Measurements from ENCODE around the gene SLC8A3. TPM values are rescaled to one million over a fixed set of nuclear protein-coding genes. Genes with fewer than 3 reads are reported as not detected.

SLC8A3 gene
- total and polyA plus RNA-seq, 9 donors: 3.6 to 5.5 (median 4.3) TPM

- no peak overlapping the region for H3K4me3 ChIP-seq (ENCODE audit: low read length)
- H3K9me3 ChIP-seq (replicated peaks; ENCODE audit: control insufficient read depth, low read depth, low read length): no peaks in the 10 kb centered on the region
- 20% methylated on average over 1 of the region's 5 CpGs for WGBS (ENCODE audit: insufficient coverage)
Measured at GRCh38 chr14:70005281-70005805, 183.4 kb downstream of the SLC8A3 start.

GRCh38 chr14:70004791-70005190 is 184.0 kb downstream of the SLC8A3 start:
- no peak overlapping the region for H3K4me3 ChIP-seq (ENCODE audit: low read length)
- H3K36me3 ChIP-seq (ENCODE audit: control insufficient read depth, insufficient read depth, low read length): no peaks in the 10 kb centered on the region
- 100% methylated on average over 1 of the region's 2 CpGs for WGBS (ENCODE audit: insufficient coverage)
- H3K27ac ChIP-seq (ENCODE audit: low read length): no peak overlapping the region
- no peaks in the 10 kb centered on the region for H3K27me3 ChIP-seq (ENCODE audit: control insufficient read depth, insufficient read depth, low read length)
- no peaks in the 10 kb centered on the region for H3K9me3 ChIP-seq (replicated peaks; ENCODE audit: control insufficient read depth, low read depth, low read length)
- no peaks in the 10 kb centered on the region for H3K4me1 ChIP-seq (ENCODE audit: control insufficient read depth, insufficient read depth, low read length)
- DNase-seq: no peak

More at GRCh38 chr14:70005281-70005805, 183.4 kb downstream of the SLC8A3 start:
- Histone ChIP-seq H3K4me1 (ENCODE audit: control insufficient read depth, insufficient read depth, low read length) (no peaks in the 10 kb centered on the region), H3K27ac (ENCODE audit: low read length) (no peak overlapping the region), H3K27me3 (ENCODE audit: control insufficient read depth, insufficient read depth, low read length) (no peaks in the 10 kb centered on the region), H3K36me3 (ENCODE audit: control insufficient read depth, insufficient read depth, low read length) (no peaks in the 10 kb centered on the region)
- DNase-seq: no peak

- no peaks in the 10 kb centered on the region for H3K36me3 ChIP-seq (ENCODE audit: control insufficient read depth, insufficient read depth, low read length)
- no peaks in the 10 kb centered on the region for H3K9me3 ChIP-seq (replicated peaks; ENCODE audit: control insufficient read depth, low read depth, low read length)
- no peak overlapping the region for H3K4me3 ChIP-seq (ENCODE audit: low read length)
- WGBS (ENCODE audit: insufficient coverage): 74% methylated on average over 3 of the region's 6 CpGs
- no peak overlapping the region for H3K27ac ChIP-seq (ENCODE audit: low read length)
- H3K4me1 ChIP-seq (ENCODE audit: control insufficient read depth, insufficient read depth, low read length): no peaks in the 10 kb centered on the region
- no peaks in the 10 kb centered on the region for H3K27me3 ChIP-seq (ENCODE audit: control insufficient read depth, insufficient read depth, low read length)
- no peak for DNase-seq
Measured at GRCh38 chr14:70002589-70003346, 186.0 kb downstream of the SLC8A3 start.

- 88% methylated on average over 7 of the region's 7 CpGs for WGBS (ENCODE audit: insufficient coverage)
Measured at GRCh38 chr14:70000601-70001000, 188.2 kb downstream of the SLC8A3 start.

GRCh38 chr14:69999261-69999674 is 189.5 kb downstream of the SLC8A3 start:
- H3K27ac ChIP-seq (ENCODE audit: low read length): no peak overlapping the region
- no peaks in the 10 kb centered on the region for H3K9me3 ChIP-seq (replicated peaks; ENCODE audit: control insufficient read depth, low read depth, low read length)
- H3K4me3 ChIP-seq (ENCODE audit: low read length): no peak overlapping the region
- no peaks in the 10 kb centered on the region for H3K36me3 ChIP-seq (ENCODE audit: control insufficient read depth, insufficient read depth, low read length)
- H3K4me1 ChIP-seq (ENCODE audit: control insufficient read depth, insufficient read depth, low read length): no peaks in the 10 kb centered on the region
- DNase-seq: no peak
- H3K27me3 ChIP-seq (ENCODE audit: control insufficient read depth, insufficient read depth, low read length): no peaks in the 10 kb centered on the region
- 60% methylated on average over 5 of the region's 10 CpGs for WGBS (ENCODE audit: insufficient coverage)

More at GRCh38 chr14:70000601-70001000, 188.2 kb downstream of the SLC8A3 start:
- no peak for DNase-seq
- H3K27ac ChIP-seq (ENCODE audit: low read length): no peak overlapping the region
- no peaks in the 10 kb centered on the region for H3K27me3 ChIP-seq (ENCODE audit: control insufficient read depth, insufficient read depth, low read length)
- no peaks in the 10 kb centered on the region for H3K4me1 ChIP-seq (ENCODE audit: control insufficient read depth, insufficient read depth, low read length)
- no peak overlapping the region for H3K4me3 ChIP-seq (ENCODE audit: low read length)
- H3K9me3 ChIP-seq (replicated peaks; ENCODE audit: control insufficient read depth, low read depth, low read length): no peaks in the 10 kb centered on the region
- H3K36me3 ChIP-seq (ENCODE audit: control insufficient read depth, insufficient read depth, low read length): no peaks in the 10 kb centered on the region

- H3K9me3 ChIP-seq (replicated peaks; ENCODE audit: control insufficient read depth, low read depth, low read length): no peaks in the 10 kb centered on the region
- no peaks in the 10 kb centered on the region for H3K36me3 ChIP-seq (ENCODE audit: control insufficient read depth, insufficient read depth, low read length)
- no peaks in the 10 kb centered on the region for H3K4me1 ChIP-seq (ENCODE audit: control insufficient read depth, insufficient read depth, low read length)
- H3K4me3 ChIP-seq (ENCODE audit: low read length): no peak overlapping the region
- WGBS (ENCODE audit: insufficient coverage): 75% methylated on average over 2 of the region's 5 CpGs
- no peak overlapping the region for H3K27ac ChIP-seq (ENCODE audit: low read length)
- no peak for DNase-seq
- H3K27me3 ChIP-seq (ENCODE audit: control insufficient read depth, insufficient read depth, low read length): peaks cover 3% of the 10 kb centered on the region
Measured at GRCh38 chr14:69997849-69998248, 190.9 kb downstream of the SLC8A3 start.

GRCh38 chr14:69996216-69996615 is 192.5 kb downstream of the SLC8A3 start:
- no peaks in the 10 kb centered on the region for H3K4me1 ChIP-seq (ENCODE audit: control insufficient read depth, insufficient read depth, low read length)
- DNase-seq: no peak
- H3K36me3 ChIP-seq (ENCODE audit: control insufficient read depth, insufficient read depth, low read length): no peaks in the 10 kb centered on the region
- no peaks in the 10 kb centered on the region for H3K9me3 ChIP-seq (replicated peaks; ENCODE audit: control insufficient read depth, low read depth, low read length)
- H3K27ac ChIP-seq (ENCODE audit: low read length): no peak overlapping the region
- no CpG with 5 or more reads among the region's 1 CpG for WGBS (ENCODE audit: insufficient coverage)
- no peak overlapping the region for H3K4me3 ChIP-seq (ENCODE audit: low read length)
- H3K27me3 ChIP-seq (ENCODE audit: control insufficient read depth, insufficient read depth, low read length): peaks cover 6% of the 10 kb centered on the region

Other genes starting within 250 kb of the SLC8A3 start
- gene COX16, start 170.7 kb upstream of the SLC8A3 start, total RNA-seq: 53.4 TPM
- gene COX16, start 170.7 kb upstream of the SLC8A3 start, polyA plus RNA-seq (ENCODE audit: insufficient read depth in 1 of 8, insufficient read length in 8 of 8, low replicate concordance in 1 of 8): 10 to 100 TPM; 47.3 to 71.3 (median 57.5) TPM
- gene SYNJ2BP, start 228.1 kb upstream of the SLC8A3 start, total RNA-seq: 34.2 TPM
- gene SYNJ2BP, start 228.1 kb upstream of the SLC8A3 start, polyA plus RNA-seq (ENCODE audit: insufficient read depth in 1 of 8, insufficient read length in 8 of 8, low replicate concordance in 1 of 8): 10 to 100 TPM; 18.3 to 26.1 (median 22.2) TPM